ENCODE data around the gene SCCPDH. TPM values are rescaled to one million over a fixed set of nuclear protein-coding genes. Genes with fewer than 3 reads are reported as not detected.

The SCCPDH gene
- total and polyA plus RNA-seq, 2 of the 13 experiments (the other 11 are each of a cell fraction or from before 2014, with no cell fraction given), result 36.7 to 62.3 TPM

DNA sequence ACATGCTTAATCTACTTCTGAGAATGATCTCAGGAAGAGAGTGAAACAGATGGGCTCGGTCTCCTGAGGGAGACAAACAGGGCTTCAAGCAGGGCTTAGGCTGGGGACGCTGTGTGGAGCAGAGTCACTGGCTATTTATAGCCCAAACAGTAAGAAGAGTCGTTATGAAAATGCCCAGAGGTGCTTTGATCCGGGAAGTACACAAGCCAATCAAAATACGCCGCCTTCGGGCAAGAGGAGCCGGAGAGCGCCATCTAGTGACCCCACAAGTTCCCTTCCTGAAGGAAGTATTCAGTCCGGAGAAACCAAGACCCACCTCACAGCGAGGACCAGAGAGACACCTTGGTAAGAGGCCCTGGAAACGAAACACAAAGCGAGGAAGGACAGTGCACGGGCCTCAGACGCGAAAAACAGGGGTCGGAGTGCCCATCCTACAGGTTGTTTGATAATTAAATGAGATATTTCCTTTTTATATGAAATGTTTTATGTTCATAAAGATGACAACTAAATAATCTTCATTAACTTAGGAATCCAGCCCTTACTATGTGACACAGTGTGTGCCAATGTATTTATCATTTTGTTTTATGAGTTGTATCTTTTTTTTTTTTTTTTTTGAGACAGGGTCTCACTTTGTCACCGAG is 25.0 kb upstream of the SCCPDH start (continued):
- TF ChIP-seq, protein P1, sequence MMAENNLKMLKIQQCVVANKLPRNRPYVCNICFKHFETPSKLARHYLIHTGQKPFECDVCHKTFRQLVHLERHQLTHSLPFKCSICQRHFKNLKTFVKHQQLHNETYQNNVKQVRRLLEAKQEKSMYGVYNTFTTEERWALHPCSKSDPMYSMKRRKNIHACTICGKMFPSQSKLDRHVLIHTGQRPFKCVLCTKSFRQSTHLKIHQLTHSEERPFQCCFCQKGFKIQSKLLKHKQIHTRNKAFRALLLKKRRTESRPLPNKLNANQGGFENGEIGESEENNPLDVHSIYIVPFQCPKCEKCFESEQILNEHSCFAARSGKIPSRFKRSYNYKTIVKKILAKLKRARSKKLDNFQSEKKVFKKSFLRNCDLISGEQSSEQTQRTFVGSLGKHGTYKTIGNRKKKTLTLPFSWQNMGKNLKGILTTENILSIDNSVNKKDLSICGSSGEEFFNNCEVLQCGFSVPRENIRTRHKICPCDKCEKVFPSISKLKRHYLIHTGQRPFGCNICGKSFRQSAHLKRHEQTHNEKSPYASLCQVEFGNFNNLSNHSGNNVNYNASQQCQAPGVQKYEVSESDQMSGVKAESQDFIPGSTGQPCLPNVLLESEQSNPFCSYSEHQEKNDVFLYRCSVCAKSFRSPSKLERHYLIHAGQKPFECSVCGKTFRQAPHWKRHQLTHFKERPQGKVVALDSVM (CRISPR knock-in tag; IDR thresholded peaks at IDR 0.05), result 0 out of 2 replicates have a peak, but pooled peaks have one; percentile 17
- TF ChIP-seq, protein P2, sequence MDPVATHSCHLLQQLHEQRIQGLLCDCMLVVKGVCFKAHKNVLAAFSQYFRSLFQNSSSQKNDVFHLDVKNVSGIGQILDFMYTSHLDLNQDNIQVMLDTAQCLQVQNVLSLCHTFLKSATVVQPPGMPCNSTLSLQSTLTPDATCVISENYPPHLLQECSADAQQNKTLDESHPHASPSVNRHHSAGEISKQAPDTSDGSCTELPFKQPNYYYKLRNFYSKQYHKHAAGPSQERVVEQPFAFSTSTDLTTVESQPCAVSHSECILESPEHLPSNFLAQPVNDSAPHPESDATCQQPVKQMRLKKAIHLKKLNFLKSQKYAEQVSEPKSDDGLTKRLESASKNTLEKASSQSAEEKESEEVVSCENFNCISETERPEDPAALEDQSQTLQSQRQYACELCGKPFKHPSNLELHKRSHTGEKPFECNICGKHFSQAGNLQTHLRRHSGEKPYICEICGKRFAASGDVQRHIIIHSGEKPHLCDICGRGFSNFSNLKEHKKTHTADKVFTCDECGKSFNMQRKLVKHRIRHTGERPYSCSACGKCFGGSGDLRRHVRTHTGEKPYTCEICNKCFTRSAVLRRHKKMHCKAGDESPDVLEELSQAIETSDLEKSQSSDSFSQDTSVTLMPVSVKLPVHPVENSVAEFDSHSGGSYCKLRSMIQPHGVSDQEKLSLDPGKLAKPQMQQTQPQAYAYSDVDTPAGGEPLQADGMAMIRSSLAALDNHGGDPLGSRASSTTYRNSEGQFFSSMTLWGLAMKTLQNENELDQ (CRISPR knock-in tag; IDR thresholded peaks at IDR 0.05; ENCODE audit: borderline replicate concordance), result no peak
- TF ChIP-seq, protein P3, sequence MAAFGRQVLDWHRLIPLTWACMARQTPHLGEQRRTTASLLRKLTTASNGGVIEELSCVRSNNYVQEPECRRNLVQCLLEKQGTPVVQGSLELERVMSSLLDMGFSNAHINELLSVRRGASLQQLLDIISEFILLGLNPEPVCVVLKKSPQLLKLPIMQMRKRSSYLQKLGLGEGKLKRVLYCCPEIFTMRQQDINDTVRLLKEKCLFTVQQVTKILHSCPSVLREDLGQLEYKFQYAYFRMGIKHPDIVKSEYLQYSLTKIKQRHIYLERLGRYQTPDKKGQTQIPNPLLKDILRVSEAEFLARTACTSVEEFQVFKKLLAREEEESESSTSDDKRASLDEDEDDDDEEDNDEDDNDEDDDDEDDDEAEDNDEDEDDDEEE (CRISPR knock-in tag; IDR thresholded peaks at IDR 0.05), result no peak
- TF ChIP-seq, protein P4, sequence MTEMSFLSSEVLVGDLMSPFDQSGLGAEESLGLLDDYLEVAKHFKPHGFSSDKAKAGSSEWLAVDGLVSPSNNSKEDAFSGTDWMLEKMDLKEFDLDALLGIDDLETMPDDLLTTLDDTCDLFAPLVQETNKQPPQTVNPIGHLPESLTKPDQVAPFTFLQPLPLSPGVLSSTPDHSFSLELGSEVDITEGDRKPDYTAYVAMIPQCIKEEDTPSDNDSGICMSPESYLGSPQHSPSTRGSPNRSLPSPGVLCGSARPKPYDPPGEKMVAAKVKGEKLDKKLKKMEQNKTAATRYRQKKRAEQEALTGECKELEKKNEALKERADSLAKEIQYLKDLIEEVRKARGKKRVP (CRISPR knock-in tag; IDR thresholded peaks at IDR 0.05), result no peak
- no peak for TF ChIP-seq SSRP1 (CRISPR knock-in tag; IDR thresholded peaks at IDR 0.05)
- TF ChIP-seq ZNF83 (CRISPR knock-in tag; IDR thresholded peaks at IDR 0.05; ENCODE audit: borderline replicate concordance), result no peak
- TF ChIP-seq, protein P5, sequence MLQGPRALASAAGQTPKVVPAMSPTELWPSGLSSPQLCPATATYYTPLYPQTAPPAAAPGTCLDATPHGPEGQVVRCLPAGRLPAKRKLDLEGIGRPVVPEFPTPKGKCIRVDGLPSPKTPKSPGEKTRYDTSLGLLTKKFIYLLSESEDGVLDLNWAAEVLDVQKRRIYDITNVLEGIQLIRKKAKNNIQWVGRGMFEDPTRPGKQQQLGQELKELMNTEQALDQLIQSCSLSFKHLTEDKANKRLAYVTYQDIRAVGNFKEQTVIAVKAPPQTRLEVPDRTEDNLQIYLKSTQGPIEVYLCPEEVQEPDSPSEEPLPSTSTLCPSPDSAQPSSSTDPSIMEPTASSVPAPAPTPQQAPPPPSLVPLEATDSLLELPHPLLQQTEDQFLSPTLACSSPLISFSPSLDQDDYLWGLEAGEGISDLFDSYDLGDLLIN (CRISPR knock-in tag; IDR thresholded peaks at IDR 0.05; ENCODE audit: borderline replicate concordance), result no peak
- TF ChIP-seq, protein P6, sequence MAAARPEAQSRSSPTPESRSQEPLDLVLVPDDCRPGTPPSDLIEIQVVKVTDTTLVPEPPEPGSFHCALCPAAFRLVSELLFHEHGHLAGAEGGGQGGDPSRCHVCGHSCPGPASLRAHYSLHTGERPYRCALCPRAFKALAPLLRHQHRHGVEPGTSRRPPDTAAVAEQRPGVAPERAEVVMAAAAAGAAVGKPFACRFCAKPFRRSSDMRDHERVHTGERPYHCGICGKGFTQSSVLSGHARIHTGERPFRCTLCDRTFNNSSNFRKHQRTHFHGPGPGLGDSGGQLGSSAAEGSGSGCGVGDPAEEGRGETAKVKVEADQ (CRISPR knock-in tag; IDR thresholded peaks at IDR 0.05; ENCODE audit: borderline replicate concordance), result no peak
- no peak for TF ChIP-seq MTA1 (CRISPR knock-in tag; IDR thresholded peaks at IDR 0.05; ENCODE audit: borderline replicate concordance)
- TF ChIP-seq, protein P7, sequence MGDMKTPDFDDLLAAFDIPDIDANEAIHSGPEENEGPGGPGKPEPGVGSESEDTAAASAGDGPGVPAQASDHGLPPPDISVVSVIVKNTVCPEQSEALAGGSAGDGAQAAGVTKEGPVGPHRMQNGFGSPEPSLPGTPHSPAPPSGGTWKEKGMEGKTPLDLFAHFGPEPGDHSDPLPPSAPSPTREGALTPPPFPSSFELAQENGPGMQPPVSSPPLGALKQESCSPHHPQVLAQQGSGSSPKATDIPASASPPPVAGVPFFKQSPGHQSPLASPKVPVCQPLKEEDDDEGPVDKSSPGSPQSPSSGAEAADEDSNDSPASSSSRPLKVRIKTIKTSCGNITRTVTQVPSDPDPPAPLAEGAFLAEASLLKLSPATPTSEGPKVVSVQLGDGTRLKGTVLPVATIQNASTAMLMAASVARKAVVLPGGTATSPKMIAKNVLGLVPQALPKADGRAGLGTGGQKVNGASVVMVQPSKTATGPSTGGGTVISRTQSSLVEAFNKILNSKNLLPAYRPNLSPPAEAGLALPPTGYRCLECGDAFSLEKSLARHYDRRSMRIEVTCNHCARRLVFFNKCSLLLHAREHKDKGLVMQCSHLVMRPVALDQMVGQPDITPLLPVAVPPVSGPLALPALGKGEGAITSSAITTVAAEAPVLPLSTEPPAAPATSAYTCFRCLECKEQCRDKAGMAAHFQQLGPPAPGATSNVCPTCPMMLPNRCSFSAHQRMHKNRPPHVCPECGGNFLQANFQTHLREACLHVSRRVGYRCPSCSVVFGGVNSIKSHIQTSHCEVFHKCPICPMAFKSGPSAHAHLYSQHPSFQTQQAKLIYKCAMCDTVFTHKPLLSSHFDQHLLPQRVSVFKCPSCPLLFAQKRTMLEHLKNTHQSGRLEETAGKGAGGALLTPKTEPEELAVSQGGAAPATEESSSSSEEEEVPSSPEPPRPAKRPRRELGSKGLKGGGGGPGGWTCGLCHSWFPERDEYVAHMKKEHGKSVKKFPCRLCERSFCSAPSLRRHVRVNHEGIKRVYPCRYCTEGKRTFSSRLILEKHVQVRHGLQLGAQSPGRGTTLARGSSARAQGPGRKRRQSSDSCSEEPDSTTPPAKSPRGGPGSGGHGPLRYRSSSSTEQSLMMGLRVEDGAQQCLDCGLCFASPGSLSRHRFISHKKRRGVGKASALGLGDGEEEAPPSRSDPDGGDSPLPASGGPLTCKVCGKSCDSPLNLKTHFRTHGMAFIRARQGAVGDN (CRISPR knock-in tag; IDR thresholded peaks at IDR 0.05), result no peak
- TF ChIP-seq, protein P8, sequence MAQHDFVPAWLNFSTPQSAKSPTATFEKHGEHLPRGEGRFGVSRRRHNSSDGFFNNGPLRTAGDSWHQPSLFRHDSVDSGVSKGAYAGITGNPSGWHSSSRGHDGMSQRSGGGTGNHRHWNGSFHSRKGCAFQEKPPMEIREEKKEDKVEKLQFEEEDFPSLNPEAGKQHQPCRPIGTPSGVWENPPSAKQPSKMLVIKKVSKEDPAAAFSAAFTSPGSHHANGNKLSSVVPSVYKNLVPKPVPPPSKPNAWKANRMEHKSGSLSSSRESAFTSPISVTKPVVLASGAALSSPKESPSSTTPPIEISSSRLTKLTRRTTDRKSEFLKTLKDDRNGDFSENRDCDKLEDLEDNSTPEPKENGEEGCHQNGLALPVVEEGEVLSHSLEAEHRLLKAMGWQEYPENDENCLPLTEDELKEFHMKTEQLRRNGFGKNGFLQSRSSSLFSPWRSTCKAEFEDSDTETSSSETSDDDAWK (CRISPR knock-in tag; IDR thresholded peaks at IDR 0.05), result no peak
- TF ChIP-seq ZNF510 (CRISPR knock-in tag; IDR thresholded peaks at IDR 0.05; ENCODE audit: low read depth), result no peak
- TF ChIP-seq SALL1 (CRISPR knock-in tag; IDR thresholded peaks at IDR 0.05), result peak; percentile 47; the same call in 1 of the 2 replicates

Measured in HepG2 (cell line).